ENCODE results near the gene MICAL1.

DNA sequence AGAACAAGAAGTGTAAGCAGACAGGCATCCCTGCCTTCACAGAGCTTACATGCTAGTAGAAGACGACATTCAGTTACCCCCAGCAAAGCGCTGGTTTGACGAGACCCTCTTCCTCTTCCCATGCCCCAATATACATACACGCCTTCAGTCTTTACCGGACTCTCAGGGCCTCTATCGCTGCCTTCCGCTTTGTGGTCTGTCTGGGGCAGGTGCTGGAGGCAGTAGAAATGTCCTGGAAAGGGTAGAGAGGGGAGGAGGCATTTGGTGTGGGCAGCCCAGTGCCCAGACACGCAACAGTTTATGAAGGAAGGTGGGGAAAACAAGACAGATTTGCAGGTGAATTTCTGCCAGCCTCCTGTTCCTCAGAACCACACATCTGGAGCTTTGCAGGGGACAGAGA is 9.0 kb downstream of the MICAL1 start:
- TF ChIP-seq, protein P1, sequence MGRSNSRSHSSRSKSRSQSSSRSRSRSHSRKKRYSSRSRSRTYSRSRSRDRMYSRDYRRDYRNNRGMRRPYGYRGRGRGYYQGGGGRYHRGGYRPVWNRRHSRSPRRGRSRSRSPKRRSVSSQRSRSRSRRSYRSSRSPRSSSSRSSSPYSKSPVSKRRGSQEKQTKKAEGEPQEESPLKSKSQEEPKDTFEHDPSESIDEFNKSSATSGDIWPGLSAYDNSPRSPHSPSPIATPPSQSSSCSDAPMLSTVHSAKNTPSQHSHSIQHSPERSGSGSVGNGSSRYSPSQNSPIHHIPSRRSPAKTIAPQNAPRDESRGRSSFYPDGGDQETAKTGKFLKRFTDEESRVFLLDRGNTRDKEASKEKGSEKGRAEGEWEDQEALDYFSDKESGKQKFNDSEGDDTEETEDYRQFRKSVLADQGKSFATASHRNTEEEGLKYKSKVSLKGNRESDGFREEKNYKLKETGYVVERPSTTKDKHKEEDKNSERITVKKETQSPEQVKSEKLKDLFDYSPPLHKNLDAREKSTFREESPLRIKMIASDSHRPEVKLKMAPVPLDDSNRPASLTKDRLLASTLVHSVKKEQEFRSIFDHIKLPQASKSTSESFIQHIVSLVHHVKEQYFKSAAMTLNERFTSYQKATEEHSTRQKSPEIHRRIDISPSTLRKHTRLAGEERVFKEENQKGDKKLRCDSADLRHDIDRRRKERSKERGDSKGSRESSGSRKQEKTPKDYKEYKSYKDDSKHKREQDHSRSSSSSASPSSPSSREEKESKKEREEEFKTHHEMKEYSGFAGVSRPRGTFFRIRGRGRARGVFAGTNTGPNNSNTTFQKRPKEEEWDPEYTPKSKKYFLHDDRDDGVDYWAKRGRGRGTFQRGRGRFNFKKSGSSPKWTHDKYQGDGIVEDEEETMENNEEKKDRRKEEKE (IDR thresholded peaks at IDR 0.05) = no peak
- no peak for TF ChIP-seq FOXK2 (IDR thresholded peaks at IDR 0.05)

Data from GM12878 (cell line).